Progenitor cell of endocrine pancreas (in vitro differentiated cells): Measurements from ENCODE around the gene CENPVL1. TPM values are rescaled to one million over a fixed set of nuclear protein-coding genes. Genes with fewer than 3 reads are reported as not detected.
"Not testable (repeated sequence)": the region's sequence is repeated elsewhere in the genome, so short reads cannot be mapped to it uniquely, and the experiment has no call there.

ENCODE experiments used
- DNase-seq: peaks from one replicate; pipeline ENCODE4 v3.0.0; 2021; ENCODE audit warnings: low spot score; ENCODE audit not compliant: unreplicated experiment
- H3K27ac Mint-ChIP-seq: 2 replicates; pipeline ENCODE4 v1.8.0; 2021; ENCODE audit warnings: mild to moderate bottlenecking, moderate library complexity, mixed read lengths
- H3K27me3 Mint-ChIP-seq: 2 replicates; pipeline ENCODE4 v1.8.0; 2021; ENCODE audit warnings: mixed read lengths
- H3K36me3 Mint-ChIP-seq: 2 replicates; pipeline ENCODE4 v1.8.0; 2022; ENCODE audit warnings: mixed read lengths; ENCODE audit not compliant: insufficient read depth
- H3K4me1 Mint-ChIP-seq: 2 replicates; pipeline ENCODE4 v1.8.0; 2021; ENCODE audit warnings: low read depth, mixed read lengths
- H3K4me3 Mint-ChIP-seq: 2 replicates; pipeline ENCODE4 v1.8.0; 2021; ENCODE audit warnings: low read depth, mild to moderate bottlenecking, moderate library complexity, mixed read lengths
- H3K9me3 Mint-ChIP-seq: 2 replicates; pipeline ENCODE4 v1.8.0; 2021; ENCODE audit warnings: low read depth, mixed read lengths
- CTCF ChIP-seq: fragments of 200-600 bp; sonication (generic); IDR thresholded peaks from one replicate; pipeline ENCODE4 v1.5.0; 2021; ENCODE audit warnings: antibody characterized with exemption, mild to moderate bottlenecking; ENCODE audit not compliant: unreplicated experiment
- long read RNA-seq: library from polyadenylated mRNA; unstranded; transcript quantifications from one replicate; pipeline ENCODE4 v2.0.0, GENCODE V29; 2020
- total RNA-seq: library from RNA; stranded (reverse); gene quantifications from 2 replicates; pipeline ENCODE4 v1.2.1, GENCODE V29; 2021

The CENPVL1 gene
- 1.4 TPM in 2 replicates for total RNA-seq
- long read RNA-seq, result 0 reads

GRCh38 chrX:51710277-51711164 is at the start of gene CENPVL1:
TSS of gene CENPVL1 (plus strand) at chrX:51710512. CDS start at chrX:51710512, 0 bp downstream.
- H3K27me3 Mint-ChIP-seq, H3K9me3 Mint-ChIP-seq, H3K4me1 Mint-ChIP-seq, DNase-seq, H3K36me3 Mint-ChIP-seq, H3K4me3 Mint-ChIP-seq, H3K27ac Mint-ChIP-seq: not testable (repeated sequence)

GRCh38 chrX:51665981-51666380 is 44.3 kb upstream of the CENPVL1 start:
- Mint-ChIP-seq H3K4me3 (no peak overlapping the region), H3K4me1 (no peaks in the 10 kb centered on the region), H3K27me3 (peaks cover 6% of the 10 kb centered on the region), H3K9me3 (peaks cover 20% of the 10 kb centered on the region), H3K36me3 (no peaks in the 10 kb centered on the region), H3K27ac (no peak overlapping the region)
- DNase-seq, result no peak
- no peak for TF ChIP-seq CTCF

GRCh38 chrX:51679689-51680433 is 30.5 kb upstream of the CENPVL1 start:
- H3K4me3 Mint-ChIP-seq, H3K27ac Mint-ChIP-seq, H3K4me1 Mint-ChIP-seq, H3K27me3 Mint-ChIP-seq, DNase-seq, H3K9me3 Mint-ChIP-seq, H3K36me3 Mint-ChIP-seq: not testable (repeated sequence)

DNA sequence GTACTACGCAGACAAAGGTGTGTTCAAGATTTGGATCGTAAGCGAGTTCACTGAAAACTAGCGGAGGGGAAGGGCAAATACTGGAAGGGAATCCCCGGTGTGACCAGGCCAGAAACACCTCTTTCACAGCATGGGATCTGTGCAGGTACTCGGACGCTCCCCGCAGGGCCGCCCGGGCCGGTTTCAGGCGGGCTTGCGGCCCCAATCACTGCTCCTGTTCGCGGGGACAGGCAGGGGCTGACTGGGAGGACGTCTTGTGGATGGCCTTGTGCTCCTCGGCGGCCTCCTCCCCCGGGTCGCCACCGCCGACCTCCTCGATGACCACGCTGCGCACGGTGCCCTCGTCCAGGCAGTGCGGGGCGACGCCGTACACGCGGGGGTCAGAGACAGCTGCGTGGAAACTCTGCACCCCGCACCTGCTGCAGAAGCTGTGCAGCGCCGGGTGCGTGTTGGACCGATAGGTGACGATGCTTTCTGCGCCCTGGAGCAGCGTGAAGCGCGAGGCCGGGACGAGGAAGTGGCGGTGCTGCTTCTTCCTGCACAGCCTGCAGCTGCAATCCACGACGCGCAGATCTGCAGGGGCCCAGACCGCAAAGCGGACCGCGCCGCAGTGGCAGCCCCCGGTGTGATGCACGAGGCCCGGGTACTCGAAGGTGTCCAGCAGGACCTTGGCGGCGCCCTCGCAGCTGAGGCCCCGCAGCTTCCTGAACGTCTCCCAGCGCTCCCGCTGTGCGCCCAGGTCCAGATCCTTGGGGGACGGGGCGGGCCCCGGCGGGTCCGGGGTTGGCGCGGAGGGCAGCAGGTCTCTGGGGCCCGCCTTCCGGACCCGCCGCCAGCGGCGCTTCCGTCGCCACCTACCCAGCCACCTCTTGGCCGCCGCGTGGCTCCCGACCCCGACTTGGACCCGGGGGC is 28.2 kb upstream of the CENPVL1 start:
- not testable (repeated sequence) for H3K27me3 Mint-ChIP-seq, DNase-seq, H3K27ac Mint-ChIP-seq, H3K36me3 Mint-ChIP-seq, H3K4me1 Mint-ChIP-seq, H3K4me3 Mint-ChIP-seq, H3K9me3 Mint-ChIP-seq

DNA sequence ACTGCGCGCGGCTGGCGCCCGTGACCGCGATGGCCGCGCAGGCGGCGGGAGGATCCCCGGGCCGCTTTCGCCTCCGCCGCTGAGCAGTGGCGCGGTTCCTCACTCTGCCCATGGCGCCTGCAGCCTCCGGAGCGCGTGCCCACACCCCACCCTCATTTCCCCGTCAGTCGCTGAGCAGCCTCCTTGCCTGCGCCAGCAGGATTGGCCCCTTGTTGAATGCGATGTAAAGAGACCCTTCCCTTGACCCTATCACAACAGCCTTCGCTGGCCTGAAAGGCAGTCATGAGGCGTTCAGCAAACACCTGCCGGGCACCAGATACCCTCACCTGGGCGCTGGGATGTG is 27.6 kb upstream of the CENPVL1 start, which contains the start of gene CENPVL2:
CENPVL2 (minus strand) TSS at position 112 of the 343 bp plus-strand sequence; CDS start at position 112, 0 bp downstream.
- H3K4me1 Mint-ChIP-seq, H3K4me3 Mint-ChIP-seq: not testable (repeated sequence)

DNA sequence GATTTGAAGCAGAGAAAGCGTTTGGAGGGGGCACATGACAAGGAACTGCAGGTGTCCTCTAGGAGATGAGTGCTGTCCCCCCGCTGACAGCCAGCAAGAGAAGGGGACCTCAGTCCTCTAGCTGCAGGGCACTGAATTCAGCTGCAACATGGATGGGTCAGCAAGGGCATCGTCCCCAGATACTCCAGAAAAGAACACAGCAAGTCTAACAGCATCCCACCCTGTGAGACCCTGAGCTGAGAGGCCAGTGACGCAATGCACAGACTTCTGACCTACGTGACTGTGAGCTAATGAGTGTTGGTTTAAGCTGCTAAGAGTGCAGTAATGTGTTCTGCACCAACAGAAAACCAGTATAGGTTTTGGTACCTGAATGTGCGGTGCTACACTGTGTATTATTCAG is 16.1 kb upstream of the CENPVL1 start:
- no peak overlapping the region for H3K4me3 Mint-ChIP-seq
- H3K9me3 Mint-ChIP-seq, result peaks cover 13% of the 10 kb centered on the region
- no peak for TF ChIP-seq CTCF
- no peak overlapping the region for H3K27ac Mint-ChIP-seq
- DNase-seq, result no peak
- H3K4me1 Mint-ChIP-seq, result no peaks in the 10 kb centered on the region
- H3K36me3 Mint-ChIP-seq, result no peaks in the 10 kb centered on the region
- peaks cover 8% of the 10 kb centered on the region for H3K27me3 Mint-ChIP-seq

More for the DNA sequence above, 27.6 kb upstream of the CENPVL1 start, which contains the start of gene CENPVL2:
- not testable (repeated sequence) for H3K36me3 Mint-ChIP-seq, H3K27ac Mint-ChIP-seq, DNase-seq, H3K27me3 Mint-ChIP-seq, H3K9me3 Mint-ChIP-seq

- H3K4me3 Mint-ChIP-seq, result no peak overlapping the region
- peaks cover 13% of the 10 kb centered on the region for H3K9me3 Mint-ChIP-seq
- H3K27ac Mint-ChIP-seq, result no peak overlapping the region
- H3K27me3 Mint-ChIP-seq, result peaks cover 8% of the 10 kb centered on the region
- H3K4me1 Mint-ChIP-seq, result no peaks in the 10 kb centered on the region
- DNase-seq, result no peak
- TF ChIP-seq CTCF, result no peak
- H3K36me3 Mint-ChIP-seq, result no peaks in the 10 kb centered on the region
Measured at GRCh38 chrX:51697397-51697796, 12.9 kb upstream of the CENPVL1 start.

DNA sequence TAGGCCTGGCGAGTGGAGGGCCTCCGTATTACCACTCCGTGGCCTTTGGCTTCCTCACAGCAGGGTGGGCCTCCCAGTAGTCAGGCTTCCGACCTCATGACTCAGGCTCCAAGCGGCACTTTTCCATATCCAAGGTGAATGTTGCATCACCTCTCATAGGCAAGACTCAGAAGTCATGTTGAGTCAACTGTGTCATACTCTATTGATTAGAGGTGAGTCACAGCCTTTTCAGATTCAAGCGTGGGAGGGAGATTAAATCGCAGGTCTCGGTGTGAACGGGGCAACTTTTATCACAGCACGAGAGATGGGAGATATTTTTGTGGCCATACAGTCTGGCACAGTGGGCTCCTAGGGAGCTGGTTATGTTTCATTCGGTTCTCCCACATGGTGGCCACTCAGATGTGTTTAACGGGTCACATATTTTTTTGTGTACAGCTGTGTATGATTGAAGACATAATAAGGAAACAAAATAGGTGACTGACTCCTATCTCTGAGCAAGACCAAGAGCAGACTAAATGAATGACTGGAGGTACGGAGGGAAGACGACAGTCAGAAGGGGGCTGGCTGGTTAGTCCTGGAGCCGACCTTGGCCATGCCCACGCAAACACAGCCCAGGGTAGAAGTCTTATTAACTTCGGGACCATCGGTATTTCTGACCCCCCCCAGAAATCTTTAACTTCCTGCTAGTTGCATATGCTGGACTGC is 2.8 kb downstream of the CENPVL1 start:
- H3K9me3 Mint-ChIP-seq, H3K27ac Mint-ChIP-seq, H3K4me3 Mint-ChIP-seq, H3K27me3 Mint-ChIP-seq, H3K36me3 Mint-ChIP-seq, H3K4me1 Mint-ChIP-seq, DNase-seq: not testable (repeated sequence)
